ENCODE results near the gene ADGRG7.
"Not testable (repeated sequence)": the region's sequence is repeated elsewhere in the genome, so short reads cannot be mapped to it uniquely, and the experiment has no call there.

Gene ADGRG7

GRCh38 chr3:100645913-100646312 lies 36.5 kb downstream of the ADGRG7 start:
- DNase-seq (ENCODE audit: low read depth, low spot score), result no peak

- no peak for DNase-seq (ENCODE audit: low read depth, low spot score)
Observed at GRCh38 chr3:100647171-100647570, 37.8 kb downstream of the ADGRG7 start.

GRCh38 chr3:100647657-100648056 lies 38.3 kb downstream of the ADGRG7 start:
- DNase-seq (ENCODE audit: low read depth, low spot score), result no peak

- DNase-seq (ENCODE audit: low read depth, low spot score), result no peak
Observed at GRCh38 chr3:100650651-100651619, 41.5 kb downstream of the ADGRG7 start.

- no peak for DNase-seq (ENCODE audit: low read depth, low spot score)
Observed at GRCh38 chr3:100653604-100654294, 44.3 kb downstream of the ADGRG7 start.

GRCh38 chr3:100656945-100657344 lies 47.5 kb downstream of the ADGRG7 start:
- no peak for DNase-seq (ENCODE audit: low read depth, low spot score)

- not testable (repeated sequence) for DNase-seq (ENCODE audit: low read depth, low spot score)
Observed at GRCh38 chr3:100661294-100661693, 51.9 kb downstream of the ADGRG7 start.

GRCh38 chr3:100662113-100662823 lies 52.9 kb downstream of the ADGRG7 start:
- DNase-seq (ENCODE audit: low read depth, low spot score), result no peak

GRCh38 chr3:100665230-100665629 lies 55.8 kb downstream of the ADGRG7 start:
- DNase-seq (ENCODE audit: low read depth, low spot score), result no peak

- DNase-seq (ENCODE audit: low read depth, low spot score), result not testable (repeated sequence)
Observed at GRCh38 chr3:100666699-100667098, 57.3 kb downstream of the ADGRG7 start.

GRCh38 chr3:100667316-100667715 lies 57.9 kb downstream of the ADGRG7 start:
- not testable (repeated sequence) for DNase-seq (ENCODE audit: low read depth, low spot score)

- DNase-seq (ENCODE audit: low read depth, low spot score), result not testable (repeated sequence)
Observed at GRCh38 chr3:100670995-100671394, 61.6 kb downstream of the ADGRG7 start.

GRCh38 chr3:100681496-100681895 lies 72.1 kb downstream of the ADGRG7 start:
- no peak for DNase-seq (ENCODE audit: low read depth, low spot score)

GRCh38 chr3:100682056-100682853 lies 72.9 kb downstream of the ADGRG7 start:
- no peak for DNase-seq (ENCODE audit: low read depth, low spot score)

- no peak for DNase-seq (ENCODE audit: low read depth, low spot score)
Observed at GRCh38 chr3:100682854-100683760, 73.7 kb downstream of the ADGRG7 start.

GRCh38 chr3:100693225-100693624 lies 83.8 kb downstream of the ADGRG7 start:
- no peak for DNase-seq (ENCODE audit: low read depth, low spot score)

GRCh38 chr3:100695696-100696095 lies 86.3 kb downstream of the ADGRG7 start:
- DNase-seq (ENCODE audit: low read depth, low spot score), result no peak

- no peak for DNase-seq (ENCODE audit: low read depth, low spot score)
Observed at GRCh38 chr3:100696161-100696560, 86.8 kb downstream of the ADGRG7 start.

GRCh38 chr3:100697172-100697571 lies 87.8 kb downstream of the ADGRG7 start:
- no peak for DNase-seq (ENCODE audit: low read depth, low spot score)

GRCh38 chr3:100697723-100698285 lies 88.4 kb downstream of the ADGRG7 start:
- no peak for DNase-seq (ENCODE audit: low read depth, low spot score)
